CD4-positive, alpha-beta T cell (primary cell): Measurements from ENCODE around the gene CASZ1. TPM values are rescaled to one million over a fixed set of nuclear protein-coding genes. Genes with fewer than 3 reads are reported as not detected.

ENCODE experiments used
- ATAC-seq: fragments of 200-7000 bp; cut with Tn5 transposase; one replicate; pipeline ENCODE4 v1.10.0; 2022; ENCODE audit warnings: mild to moderate bottlenecking; ENCODE audit not compliant: poor library complexity
- CTCF ChIA-PET: fragments of 350-600 bp; sonication (Branson Sonifier 250); formaldehyde crosslinking; loops from one replicate; lab custom pipeline; 2021; ENCODE audit warnings: antibody characterized with exemption, inconsistent platforms; lab: Charles Lee
- POLR2A ChIA-PET: fragments of 350-600 bp; sonication (Branson Sonifier 250); formaldehyde crosslinking; loops from one replicate; lab custom pipeline; 2021; ENCODE audit warnings: antibody characterized with exemption, inconsistent platforms; lab: Charles Lee
- DNase-seq, 14 experiments: peaks; one replicate each; pipeline ENCODE4 v3.0.0-alpha.2; 2013 to 2020; ENCODE audit warnings: mixed read lengths in 2 of 14
- H3K27ac ChIP-seq, 2 donors: one replicate each; pipeline versions ENCODE4 v1.5.1 to v1.7.0; 2013; ENCODE audit warnings: low read length in 2 of 2, low read depth in 1 of 2, mild to moderate bottlenecking in 1 of 2
- H3K27me3 ChIP-seq, 2 experiments: 1 replicate in 1 of 2; 2 replicates in 1 of 2; pipeline versions ENCODE4 v1.6.1 to v1.7.0; 2013; ENCODE audit warnings: low read length in 2 of 2, control low read depth in 1 of 2, mild to moderate bottlenecking in 1 of 2, moderate library complexity in 1 of 2; ENCODE audit not compliant: insufficient read depth in 2 of 2, control insufficient read depth in 1 of 2
- H3K36me3 ChIP-seq: one replicate; pipeline ENCODE4 v1.6.1; 2013; ENCODE audit warnings: low read length, control low read depth; ENCODE audit not compliant: insufficient read depth
- H3K4me1 ChIP-seq: one replicate; pipeline ENCODE4 v1.6.1; 2013; ENCODE audit warnings: low read length, control low read depth; ENCODE audit not compliant: insufficient read depth
- H3K4me3 ChIP-seq: one replicate; pipeline ENCODE4 v1.5.1; 2013; ENCODE audit warnings: mild to moderate bottlenecking, low read length, moderate library complexity
- H3K9me3 ChIP-seq, 2 experiments: 1 replicate in 1 of 2; 2 replicates in 1 of 2; pipeline versions ENCODE4 v1.6.1 to v1.7.0; 2013; ENCODE audit warnings: low read length in 2 of 2, mild to moderate bottlenecking in 2 of 2, control low read depth in 1 of 2, moderate library complexity in 1 of 2; ENCODE audit not compliant: control insufficient read depth in 1 of 2, insufficient read depth in 1 of 2
- H3K27ac Mint-ChIP-seq: one replicate; pipeline ENCODE4 v1.8.0; 2020; ENCODE audit warnings: mixed read lengths
- H3K27me3 Mint-ChIP-seq: one replicate; pipeline ENCODE4 v1.8.0; 2021; ENCODE audit warnings: mixed read lengths
- H3K36me3 Mint-ChIP-seq: one replicate; pipeline ENCODE4 v1.8.0; 2021; ENCODE audit warnings: low read depth, mixed read lengths
- H3K4me1 Mint-ChIP-seq: one replicate; pipeline ENCODE4 v1.8.0; 2021; ENCODE audit warnings: low read depth, mixed read lengths
- H3K4me3 Mint-ChIP-seq: one replicate; pipeline ENCODE4 v1.8.0; 2020; ENCODE audit warnings: mild to moderate bottlenecking, mixed read lengths
- H3K9me3 Mint-ChIP-seq: one replicate; pipeline ENCODE4 v1.8.0; 2020; ENCODE audit warnings: mixed read lengths
- intact Hi-C, 2 experiments: fragments of 100-400 bp; cut with DNase I in 1 of 2; cut with micrococcal nuclease in 1 of 2; formaldehyde crosslinking; loops; one replicate each; pipeline versions ENCODE4 v1.15.1 to v1.9.0; 2023 to 2025; cut with DNase I, micrococcal nuclease
- total RNA-seq, 174 experiments: library from RNA in 2 of 174; stranded (reverse) in 2 of 174; gene quantifications; one replicate each; pipeline ENCODE4 v1.2.3 and lab custom pipeline; 2021 to 2026
- TF ChIP-seq, protein P1 (sequence below): fragments of 200-600 bp; IDR thresholded peaks from one replicate; pipeline ENCODE4 v1.8.0; 2022; ENCODE audit warnings: antibody characterized with exemption, mild to moderate bottlenecking

Gene CASZ1
- total RNA-seq, 2 experiments from 2014 or later, result 21.8 to 22.8 TPM

DNA sequence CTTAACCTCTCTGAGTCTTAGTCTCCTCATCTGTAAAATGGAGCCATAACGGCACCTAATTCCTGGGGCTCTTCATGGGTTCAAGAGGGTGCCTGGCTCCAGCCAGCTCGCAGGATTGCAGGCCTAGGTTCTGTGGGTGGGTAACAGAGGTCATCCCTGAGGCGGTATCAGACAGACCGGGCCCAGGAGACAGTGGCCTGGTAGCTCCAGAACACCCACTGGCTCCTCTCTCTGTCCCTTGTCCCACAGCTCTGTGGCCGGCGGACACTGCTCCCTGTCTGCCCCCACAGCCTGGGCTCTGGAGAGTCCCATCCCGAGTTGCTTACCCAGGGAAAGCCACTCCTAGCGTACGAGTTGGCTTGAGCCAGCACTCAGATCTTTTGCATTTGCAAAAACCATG is 171.4 kb downstream of the CASZ1 start:
- no peaks in the 10 kb centered on the region for H3K9me3 Mint-ChIP-seq
- H3K4me1 ChIP-seq, result no peaks in the 10 kb centered on the region
- DNase-seq (peak in 1 of 14 experiments; percentile 11), ATAC-seq (no peak)
- no peaks in the 10 kb centered on the region for H3K4me1 Mint-ChIP-seq
- no peaks in the 10 kb centered on the region for H3K9me3 ChIP-seq
- no peak overlapping the region for H3K27ac ChIP-seq
- intact Hi-C loops, result no loop called here
- no peaks in the 10 kb centered on the region for H3K27me3 Mint-ChIP-seq
- H3K27ac Mint-ChIP-seq, result no peak overlapping the region
- H3K4me3 ChIP-seq, result no peak overlapping the region
- peaks cover 43% of the 10 kb centered on the region for H3K36me3 Mint-ChIP-seq
- peaks cover 37% of the 10 kb centered on the region for H3K36me3 ChIP-seq
- TF ChIP-seq, protein P1, sequence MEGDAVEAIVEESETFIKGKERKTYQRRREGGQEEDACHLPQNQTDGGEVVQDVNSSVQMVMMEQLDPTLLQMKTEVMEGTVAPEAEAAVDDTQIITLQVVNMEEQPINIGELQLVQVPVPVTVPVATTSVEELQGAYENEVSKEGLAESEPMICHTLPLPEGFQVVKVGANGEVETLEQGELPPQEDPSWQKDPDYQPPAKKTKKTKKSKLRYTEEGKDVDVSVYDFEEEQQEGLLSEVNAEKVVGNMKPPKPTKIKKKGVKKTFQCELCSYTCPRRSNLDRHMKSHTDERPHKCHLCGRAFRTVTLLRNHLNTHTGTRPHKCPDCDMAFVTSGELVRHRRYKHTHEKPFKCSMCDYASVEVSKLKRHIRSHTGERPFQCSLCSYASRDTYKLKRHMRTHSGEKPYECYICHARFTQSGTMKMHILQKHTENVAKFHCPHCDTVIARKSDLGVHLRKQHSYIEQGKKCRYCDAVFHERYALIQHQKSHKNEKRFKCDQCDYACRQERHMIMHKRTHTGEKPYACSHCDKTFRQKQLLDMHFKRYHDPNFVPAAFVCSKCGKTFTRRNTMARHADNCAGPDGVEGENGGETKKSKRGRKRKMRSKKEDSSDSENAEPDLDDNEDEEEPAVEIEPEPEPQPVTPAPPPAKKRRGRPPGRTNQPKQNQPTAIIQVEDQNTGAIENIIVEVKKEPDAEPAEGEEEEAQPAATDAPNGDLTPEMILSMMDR, result no peak
- ChIA-PET CTCF (no interaction called here), POLR2A (no interaction called here)
- no peaks in the 10 kb centered on the region for H3K27me3 ChIP-seq
- no peak overlapping the region for H3K4me3 Mint-ChIP-seq

DNA sequence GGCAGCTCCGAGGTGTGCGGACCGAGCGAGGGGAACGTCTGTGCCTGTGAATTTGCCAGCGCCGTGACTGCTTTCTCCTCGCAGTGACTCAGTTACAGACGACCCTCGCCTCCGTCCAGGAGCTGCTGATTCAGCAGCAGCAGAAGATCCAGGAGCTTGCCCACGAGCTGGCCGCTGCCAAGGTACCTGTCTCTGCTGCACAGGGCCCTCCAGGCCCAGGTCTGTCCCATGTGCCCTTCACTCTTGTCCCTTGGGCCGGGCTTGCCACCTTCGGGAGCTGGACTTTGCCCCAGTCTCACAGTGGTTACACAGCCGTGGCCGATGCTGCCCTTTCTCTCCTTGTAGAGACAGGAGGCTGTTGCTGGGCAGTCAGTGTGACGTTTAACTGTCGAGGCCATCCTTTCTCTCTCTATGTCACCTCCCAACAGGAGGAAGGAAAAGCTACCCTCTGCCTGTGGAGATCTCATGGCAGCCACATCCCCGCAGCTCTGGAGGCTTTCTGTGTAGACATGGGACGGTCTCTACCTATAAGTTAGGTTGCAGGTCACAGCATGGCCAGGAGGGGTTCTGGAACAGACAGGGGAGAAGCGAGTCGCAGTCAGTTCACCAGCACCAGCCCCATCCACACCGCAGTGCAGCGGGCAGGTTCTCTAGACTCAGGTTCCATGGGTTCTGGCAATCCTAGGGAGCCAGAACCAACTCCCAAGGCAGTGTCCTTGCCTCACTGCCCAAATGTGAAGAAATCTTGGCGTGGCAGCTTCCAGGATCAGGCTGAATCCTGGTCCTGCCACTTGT is 172.0 kb downstream of the CASZ1 start:
- H3K4me3 Mint-ChIP-seq, result no peak overlapping the region
- no peaks in the 10 kb centered on the region for H3K27me3 Mint-ChIP-seq
- TF ChIP-seq, protein P1, result no peak
- H3K27ac Mint-ChIP-seq, result no peak overlapping the region
- H3K4me3 ChIP-seq, result no peak overlapping the region
- no peaks in the 10 kb centered on the region for H3K4me1 ChIP-seq
- H3K9me3 ChIP-seq, result no peaks in the 10 kb centered on the region
- no peaks in the 10 kb centered on the region for H3K4me1 Mint-ChIP-seq
- no peaks in the 10 kb centered on the region for H3K9me3 Mint-ChIP-seq
- DNase-seq (peak in 1 of 14 experiments; percentile 25), ATAC-seq (no peak)
- H3K36me3 Mint-ChIP-seq, result peaks cover 43% of the 10 kb centered on the region
- ChIA-PET POLR2A (no interaction called here), CTCF (no interaction called here)
- no peak overlapping the region for H3K27ac ChIP-seq
- no peaks in the 10 kb centered on the region for H3K27me3 ChIP-seq
- intact Hi-C loops, result no loop called here
- peaks cover 34% of the 10 kb centered on the region for H3K36me3 ChIP-seq

GRCh38 chr1:10623686-10624145 is 172.7 kb downstream of the CASZ1 start:
- Mint-ChIP-seq H3K4me3 (no peak overlapping the region), H3K4me1 (no peaks in the 10 kb centered on the region), H3K27ac (no peak overlapping the region), H3K27me3 (no peaks in the 10 kb centered on the region), H3K9me3 (no peaks in the 10 kb centered on the region), H3K36me3 (peaks cover 44% of the 10 kb centered on the region)
- Histone ChIP-seq H3K9me3 (no peaks in the 10 kb centered on the region), H3K36me3 (peaks cover 30% of the 10 kb centered on the region), H3K27me3 (no peaks in the 10 kb centered on the region), H3K27ac (no peak overlapping the region), H3K4me1 (no peaks in the 10 kb centered on the region), H3K4me3 (no peak overlapping the region)
- ChIA-PET CTCF (no interaction called here), POLR2A (no interaction called here)
- DNase-seq (peak in 1 of 14 experiments; percentile 28), ATAC-seq (no peak)
- intact Hi-C loops, result no loop called here
- TF ChIP-seq, protein P1, result no peak
